IPS-NIHi7 (cell line): ENCODE results near the gene TNRC6C.
"Not testable (repeated sequence)": the region's sequence is repeated elsewhere in the genome, so short reads cannot be mapped to it uniquely, and the experiment has no call there.

ENCODE experiments used
- DNase-seq: peaks from one replicate; pipeline ENCODE4 v3.0.0; 2012; ENCODE audit warnings: mixed read lengths; ENCODE audit errors: extremely low spot score

TNRC6C gene

GRCh38 chr17:77963441-77963840 lies 4.9 kb downstream of the TNRC6C start:
- DNase-seq = no peak

- DNase-seq = no peak
These were observed 6.8 kb downstream of the TNRC6C start for GRCh38 chr17:77965352-77965751.

DNA sequence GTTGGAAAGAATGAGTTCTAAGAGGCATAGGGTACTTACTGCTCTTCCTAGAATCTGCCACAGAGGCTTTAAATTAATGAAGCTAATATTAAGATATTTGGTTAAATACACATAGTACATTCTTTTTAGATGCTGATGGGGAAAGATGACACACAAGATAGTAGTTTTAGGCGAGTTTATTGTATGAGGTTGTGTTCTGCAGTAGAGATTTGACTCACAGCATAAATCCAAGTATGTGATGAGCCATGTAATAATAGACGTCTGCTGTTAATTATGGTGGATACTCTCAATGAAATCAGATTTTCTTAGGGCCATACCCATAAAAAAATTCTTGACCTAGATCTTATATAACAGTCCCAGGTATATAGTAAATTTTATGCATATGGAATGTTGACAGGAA lies 8.0 kb downstream of the TNRC6C start:
- DNase-seq = no peak

- DNase-seq = no peak
These were observed 10.3 kb downstream of the TNRC6C start for GRCh38 chr17:77968788-77969187.

GRCh38 chr17:77972271-77972670 lies 13.8 kb downstream of the TNRC6C start:
- not testable (repeated sequence) for DNase-seq

DNA sequence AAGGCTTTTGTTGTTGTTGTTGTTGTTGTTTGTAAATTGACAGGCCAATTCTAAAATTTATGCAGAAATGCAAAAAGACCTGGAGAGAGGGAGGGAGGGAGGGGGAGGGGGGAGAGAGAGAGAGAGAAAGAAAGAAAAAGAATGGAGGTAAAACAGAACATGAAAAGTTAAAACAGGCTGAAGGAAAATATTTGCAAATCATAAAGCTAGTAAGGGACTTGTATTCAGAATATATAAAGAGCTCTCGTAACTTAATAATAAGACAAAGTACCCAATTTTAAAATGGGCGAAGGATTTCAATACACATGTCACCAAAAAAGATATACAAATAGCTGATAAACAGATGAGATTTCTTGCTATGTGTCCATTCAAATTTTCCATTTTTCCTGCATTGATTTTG lies 15.4 kb downstream of the TNRC6C start:
- no peak for DNase-seq

DNA sequence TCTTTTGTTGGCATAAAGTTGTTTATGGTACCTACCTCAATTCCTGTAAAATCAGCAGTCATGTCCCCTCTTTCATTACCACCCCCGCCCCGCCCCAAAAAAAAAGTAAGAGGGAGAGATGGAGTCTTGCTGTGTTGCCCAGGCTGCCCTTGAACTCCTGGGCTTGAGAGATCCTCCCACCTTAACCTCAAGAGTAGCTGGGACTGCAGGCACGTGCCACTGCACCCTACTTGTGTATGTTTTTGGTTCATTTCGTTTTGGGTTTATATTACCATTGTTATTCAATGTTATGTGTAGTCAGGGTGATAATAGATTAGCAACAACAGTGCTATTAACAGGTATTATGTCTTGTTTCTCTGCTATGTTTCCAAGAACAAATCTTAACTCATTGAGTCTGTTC lies 15.9 kb downstream of the TNRC6C start:
- no peak for DNase-seq

- DNase-seq = not testable (repeated sequence)
These were observed 23.9 kb downstream of the TNRC6C start for GRCh38 chr17:77982430-77982829.

DNA sequence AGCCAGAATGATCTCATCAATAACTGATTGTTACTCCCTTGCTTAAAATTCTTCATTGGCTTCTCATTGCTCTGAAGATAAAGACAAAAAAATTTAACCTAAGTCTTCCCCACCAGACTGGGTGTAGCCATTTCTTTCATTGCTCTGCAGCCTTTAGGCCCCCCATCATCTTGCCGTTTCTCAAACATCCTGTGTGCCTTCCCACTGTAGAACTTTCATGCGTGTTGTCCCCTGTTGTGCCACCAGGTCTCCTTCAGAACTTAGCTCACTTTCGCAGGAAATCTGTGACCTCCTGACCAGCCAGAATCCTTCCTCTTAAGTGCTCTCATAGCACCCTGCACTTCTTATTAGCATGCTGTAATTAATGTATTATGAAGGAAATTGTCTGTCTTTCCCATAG lies 31.8 kb downstream of the TNRC6C start:
- DNase-seq = no peak

DNA sequence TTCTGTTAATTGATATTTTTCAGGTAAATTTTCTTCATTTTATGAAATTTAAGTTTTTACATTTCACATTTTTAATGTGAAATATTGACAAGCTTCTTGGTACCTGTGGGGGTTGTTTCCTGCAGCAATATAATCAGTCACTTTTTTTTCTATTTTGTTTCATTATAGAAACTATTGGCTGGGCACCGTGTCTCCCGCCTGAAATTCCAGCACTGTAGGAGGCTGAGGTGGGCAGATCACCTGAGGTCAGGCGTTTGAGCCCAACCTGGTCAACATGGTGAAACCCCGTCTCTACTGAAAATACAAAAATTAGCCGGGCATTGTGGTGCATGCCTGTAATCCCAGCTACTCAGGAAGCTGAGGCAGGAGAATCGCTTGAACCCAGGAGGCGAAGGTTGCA lies 35.2 kb downstream of the TNRC6C start:
- DNase-seq = not testable (repeated sequence)

DNA sequence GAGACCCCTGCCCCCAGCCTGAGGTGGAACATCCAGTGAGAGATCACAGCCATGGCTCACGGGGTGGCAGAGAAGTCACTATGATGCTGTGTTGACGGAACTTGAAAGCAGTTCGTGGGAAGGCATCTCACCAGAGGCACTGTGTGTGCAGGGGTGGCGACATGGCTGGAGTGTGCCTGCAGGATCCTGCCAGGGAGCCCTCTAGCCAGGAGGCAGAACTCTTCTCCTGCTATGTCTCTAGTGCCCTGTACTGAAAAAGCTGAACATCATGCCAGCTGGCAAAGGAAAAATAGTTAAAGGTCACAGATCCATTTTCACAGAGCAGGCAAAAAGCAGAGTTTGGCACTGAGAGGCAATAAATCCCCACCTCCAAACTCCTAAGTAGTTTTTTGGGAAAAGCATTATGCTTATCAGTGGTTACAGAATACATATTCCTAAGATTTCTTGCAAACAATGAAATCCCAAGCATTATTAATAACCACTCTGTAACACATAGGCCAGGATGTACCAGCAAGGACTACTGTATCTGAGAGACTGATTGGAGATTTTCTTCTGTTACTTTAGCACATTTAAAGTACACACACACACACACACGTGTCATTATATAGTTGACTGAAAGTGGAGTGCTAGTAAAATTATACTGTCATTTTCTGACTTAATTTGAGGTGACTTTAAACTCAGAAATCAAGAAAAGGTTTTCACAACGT lies 36.8 kb downstream of the TNRC6C start:
- DNase-seq = no peak

- DNase-seq = no peak
These were observed 37.8 kb downstream of the TNRC6C start for GRCh38 chr17:77996256-77996655.

DNA sequence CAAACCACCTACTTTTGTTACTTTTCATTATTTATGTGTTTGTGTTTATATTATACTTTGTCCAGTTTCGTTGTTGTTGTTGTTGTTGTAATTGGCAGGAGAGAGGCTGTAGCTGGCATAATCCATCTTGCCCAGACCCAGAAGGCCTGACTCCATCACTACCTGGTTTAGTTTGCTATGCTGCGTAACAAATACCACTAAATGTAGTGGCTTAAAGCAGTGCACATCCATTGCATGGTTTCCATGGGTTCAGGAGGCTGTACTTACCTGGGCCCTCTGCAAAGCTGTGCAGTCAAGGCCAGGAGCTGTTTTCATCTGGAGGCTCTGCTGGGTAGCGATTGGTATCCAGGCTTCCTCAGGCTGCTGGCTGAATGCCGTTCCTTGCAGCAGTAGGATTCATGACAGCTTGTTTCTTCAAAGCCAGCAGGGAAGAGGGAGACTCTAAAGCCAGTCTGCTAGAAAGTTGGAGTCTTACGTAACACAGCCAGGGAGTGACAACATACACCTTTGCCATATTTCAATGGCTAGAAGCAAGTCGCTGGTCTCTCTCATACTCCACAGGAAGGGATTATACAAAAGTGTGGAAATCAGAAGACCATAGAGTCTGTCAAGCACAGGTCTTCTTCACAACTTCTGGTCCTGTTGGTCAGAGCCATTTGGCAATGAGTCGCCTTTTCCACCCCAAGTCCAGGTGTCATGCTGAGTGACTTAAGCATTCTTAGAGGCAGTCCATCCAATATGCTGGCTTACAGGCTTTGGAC lies 41.1 kb downstream of the TNRC6C start:
- DNase-seq = no peak

- DNase-seq = no peak
These were observed 41.8 kb downstream of the TNRC6C start for GRCh38 chr17:78000341-78000740.

DNA sequence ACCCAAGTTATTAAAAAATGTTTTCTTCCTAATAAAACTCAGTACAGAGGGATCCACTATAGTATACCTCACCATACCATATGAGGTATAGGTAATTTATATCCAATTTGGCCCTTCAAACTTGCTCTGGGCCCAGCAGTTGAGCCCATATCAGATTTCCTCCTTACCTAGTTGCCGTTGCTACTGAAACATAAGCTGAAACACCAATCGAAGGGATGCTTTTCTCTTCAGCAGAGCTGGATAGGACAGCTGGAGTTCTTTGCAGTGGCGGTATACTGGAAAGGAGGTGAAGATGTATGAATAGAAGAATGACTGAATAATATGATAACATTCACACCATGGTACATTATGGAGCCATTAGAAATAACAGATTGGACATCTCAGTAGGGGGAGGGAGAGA lies 42.7 kb downstream of the TNRC6C start:
- DNase-seq = no peak

DNA sequence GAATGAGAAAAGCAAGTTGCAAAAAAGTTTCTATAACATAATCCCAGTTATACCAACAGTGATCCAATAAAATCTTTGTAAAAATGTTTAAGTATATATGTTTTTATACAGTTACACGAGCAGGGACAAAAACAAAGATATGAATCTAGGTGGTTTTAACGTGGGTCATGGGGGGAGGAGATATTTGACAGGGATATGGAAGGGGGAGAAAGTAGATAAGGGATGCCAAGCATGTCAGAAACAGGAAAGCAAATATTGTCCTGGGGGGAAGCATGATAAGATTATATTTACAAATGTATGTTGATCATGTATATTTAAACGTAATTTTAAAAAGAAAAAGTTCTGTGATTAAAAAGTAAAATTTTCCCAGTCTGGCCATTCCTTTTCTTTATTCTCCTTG lies 43.1 kb downstream of the TNRC6C start:
- DNase-seq = no peak

GRCh38 chr17:78002166-78002565 lies 43.7 kb downstream of the TNRC6C start:
- no peak for DNase-seq

GRCh38 chr17:78005452-78006171 lies 47.1 kb downstream of the TNRC6C start:
- DNase-seq = no peak

- no peak for DNase-seq
These were observed 47.8 kb downstream of the TNRC6C start for GRCh38 chr17:78006338-78006737.

GRCh38 chr17:78007647-78008046 lies 49.1 kb downstream of the TNRC6C start:
- no peak for DNase-seq

DNA sequence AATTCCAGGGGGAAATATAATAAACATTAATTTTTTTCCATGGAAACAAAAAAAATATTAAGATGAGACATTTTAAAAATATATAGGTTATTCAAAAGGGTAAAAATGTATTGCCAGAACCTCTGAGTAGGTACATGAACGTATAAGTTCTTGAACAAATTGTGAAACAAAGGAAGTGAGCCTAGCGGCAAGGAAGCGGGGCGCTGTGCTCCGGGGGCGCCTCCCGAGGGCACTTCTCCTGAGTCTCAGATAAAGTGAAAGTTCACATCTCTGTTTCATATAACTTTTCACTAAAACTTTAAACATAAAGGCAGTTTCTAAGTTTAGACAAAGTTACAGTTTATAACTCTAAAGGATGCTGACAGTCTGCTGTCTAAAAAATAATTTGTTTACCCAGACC lies 52.3 kb downstream of the TNRC6C start:
- no peak for DNase-seq

GRCh38 chr17:78012428-78012827 lies 53.9 kb downstream of the TNRC6C start:
- DNase-seq = no peak
